ENCODE measurements around the gene TBCD.
"Not testable (repeated sequence)": the region's sequence is repeated elsewhere in the genome, so short reads cannot be mapped to it uniquely, and the experiment has no call there.

Gene TBCD

DNA sequence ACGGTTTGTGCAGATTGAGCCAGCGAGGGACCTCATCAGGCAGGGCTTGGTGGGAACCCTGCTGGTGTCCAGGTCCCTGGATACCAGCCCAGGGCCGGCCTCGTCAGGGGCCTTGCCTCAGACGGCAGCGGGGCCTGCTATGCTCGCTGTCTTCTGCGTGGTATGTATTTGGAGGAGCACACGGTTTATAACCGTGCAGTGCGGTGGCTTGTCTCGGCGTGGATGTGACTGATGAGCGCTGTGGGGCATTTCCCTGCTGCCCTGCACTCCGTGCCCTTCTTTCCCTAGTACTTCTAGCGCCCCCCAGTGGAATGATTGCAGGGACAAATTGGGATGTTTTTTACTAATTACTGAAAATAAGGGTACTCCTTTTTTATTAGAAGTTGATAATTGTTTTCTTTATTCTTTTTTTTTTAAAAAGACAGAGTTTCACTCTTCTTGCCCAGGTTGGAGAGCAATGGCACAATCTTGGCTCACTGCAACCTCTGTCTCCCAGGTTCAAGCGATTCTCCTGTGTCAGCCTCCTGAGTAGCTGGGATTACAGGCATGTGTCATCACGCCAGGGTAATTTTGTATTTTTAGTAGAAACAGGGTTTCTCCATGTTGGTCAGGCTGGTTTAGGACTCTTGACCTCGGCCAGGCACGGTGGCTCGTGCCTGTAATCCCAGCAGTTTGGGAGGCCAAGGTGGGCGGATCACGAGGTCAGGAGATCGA lies 15.3 kb downstream of the TBCD start:
- peak; percentile 49 for DNase-seq

DNA sequence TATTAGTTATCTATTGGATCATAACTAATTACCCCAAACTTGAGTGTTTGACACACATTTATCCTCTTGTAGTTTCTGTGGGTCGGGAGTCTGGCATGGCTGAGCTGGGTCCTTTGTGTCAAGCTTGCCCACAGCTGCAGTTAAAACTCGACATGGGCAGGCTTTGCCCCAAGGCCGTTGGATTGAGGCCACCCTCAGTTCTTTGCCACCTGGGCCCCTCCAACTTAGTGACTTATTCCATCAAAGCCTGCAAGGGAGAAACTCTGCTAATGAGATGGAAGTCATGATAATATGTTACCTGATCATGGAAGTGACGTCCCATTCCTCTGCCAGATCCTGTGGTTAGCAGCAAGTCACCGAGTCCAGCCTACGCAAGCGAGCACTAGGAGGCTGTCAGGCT lies 17.2 kb downstream of the TBCD start:
- DNase-seq = no peak

DNA sequence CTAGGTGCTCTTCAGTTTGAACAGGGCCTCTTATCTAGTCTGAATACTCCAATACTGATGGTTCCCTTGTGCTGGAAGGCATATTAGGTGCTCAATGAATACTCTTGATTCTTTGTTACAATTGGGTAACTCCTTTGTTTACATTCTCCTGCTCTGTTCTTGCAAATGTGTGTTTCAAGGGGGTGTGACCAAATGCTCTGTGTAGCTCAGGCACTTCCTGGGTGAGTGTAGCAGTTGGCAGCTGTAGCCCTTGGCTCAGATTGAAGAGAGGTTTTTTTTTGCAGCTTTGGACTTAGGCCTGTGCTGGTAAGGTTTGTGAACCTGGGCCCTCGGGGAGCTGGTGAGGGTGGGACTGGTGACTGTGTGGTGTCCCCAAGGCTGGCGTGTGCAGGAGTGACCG lies 20.2 kb downstream of the TBCD start:
- DNase-seq = no peak

DNA sequence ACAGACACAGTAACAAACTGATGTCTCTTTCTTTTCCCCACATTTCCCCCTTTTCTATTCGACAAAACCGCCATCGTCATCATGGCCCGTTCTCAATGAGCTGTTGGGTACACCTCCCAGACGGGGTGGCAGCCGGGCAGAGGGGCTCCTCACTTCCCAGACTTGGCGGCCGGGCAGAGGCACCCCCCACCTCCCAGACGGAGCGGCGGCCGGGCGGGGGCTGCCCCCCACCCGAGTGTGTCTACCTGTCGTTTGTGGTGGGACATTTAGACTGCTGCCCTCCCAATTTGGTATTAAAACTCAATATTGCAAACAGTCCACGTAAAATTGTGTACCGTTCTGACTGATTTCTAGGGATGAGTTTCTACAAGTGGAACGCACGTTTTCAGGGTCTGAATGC lies 22.6 kb downstream of the TBCD start:
- DNase-seq = not testable (repeated sequence)

DNA sequence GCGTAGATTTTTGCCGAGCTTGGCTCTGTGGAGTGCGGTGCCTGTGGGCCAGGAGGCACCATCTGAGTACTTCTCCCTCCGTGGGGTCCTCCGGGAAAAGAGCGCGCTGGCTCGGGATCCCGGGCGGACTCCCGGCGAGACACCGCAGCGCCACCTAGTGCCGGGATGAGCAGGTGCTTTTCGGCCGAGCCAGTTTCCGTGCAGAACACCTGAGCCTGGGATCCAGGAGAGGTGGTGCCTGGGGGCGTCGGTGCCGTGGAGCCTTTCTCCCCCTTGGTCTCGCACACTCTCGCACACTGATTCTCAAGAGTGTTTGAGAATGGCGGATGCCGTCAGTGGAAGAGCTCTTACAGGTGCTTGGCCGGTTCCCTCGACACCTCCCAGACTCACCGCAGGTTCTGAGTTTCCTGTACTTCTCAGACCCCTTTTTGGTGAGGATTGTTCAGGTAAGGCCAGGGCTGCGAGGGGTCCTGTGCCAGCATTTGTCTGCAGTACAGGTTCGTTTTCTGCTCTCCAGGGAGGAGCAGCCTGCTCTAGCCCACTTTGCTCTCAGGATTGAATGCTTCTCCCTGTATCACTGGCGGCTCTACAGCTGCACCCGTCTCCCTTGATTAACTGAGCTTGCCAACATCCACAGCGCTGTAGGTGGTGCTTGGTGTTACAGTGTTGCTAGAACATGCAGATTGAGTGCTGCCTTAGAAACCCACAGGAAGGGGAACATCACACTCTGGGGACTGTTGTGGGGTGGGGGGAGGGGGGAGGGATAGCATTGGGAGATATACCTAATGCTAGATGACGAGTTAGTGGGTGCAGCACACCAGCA lies 23.3 kb downstream of the TBCD start:
- peak; percentile 41 for DNase-seq

DNA sequence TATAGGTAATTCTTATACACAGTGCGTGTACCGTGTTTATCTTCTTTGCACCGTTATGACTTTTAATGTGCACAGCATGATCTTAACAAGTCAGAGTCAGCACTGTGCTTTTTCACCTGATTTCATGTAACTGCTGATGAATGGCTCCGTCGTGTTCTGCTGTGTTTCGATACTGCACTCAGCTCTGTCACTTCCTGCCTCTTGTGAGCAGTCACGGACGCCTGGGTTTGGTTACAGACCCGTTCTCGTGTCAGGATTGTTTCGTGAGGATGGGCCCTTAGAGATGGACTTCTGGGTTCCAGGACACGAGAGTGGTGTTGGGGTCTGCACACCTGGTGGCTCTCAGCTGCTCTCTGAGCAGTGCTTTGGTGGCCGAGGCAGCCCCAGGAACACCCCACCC lies 24.6 kb downstream of the TBCD start:
- no peak for DNase-seq

DNA sequence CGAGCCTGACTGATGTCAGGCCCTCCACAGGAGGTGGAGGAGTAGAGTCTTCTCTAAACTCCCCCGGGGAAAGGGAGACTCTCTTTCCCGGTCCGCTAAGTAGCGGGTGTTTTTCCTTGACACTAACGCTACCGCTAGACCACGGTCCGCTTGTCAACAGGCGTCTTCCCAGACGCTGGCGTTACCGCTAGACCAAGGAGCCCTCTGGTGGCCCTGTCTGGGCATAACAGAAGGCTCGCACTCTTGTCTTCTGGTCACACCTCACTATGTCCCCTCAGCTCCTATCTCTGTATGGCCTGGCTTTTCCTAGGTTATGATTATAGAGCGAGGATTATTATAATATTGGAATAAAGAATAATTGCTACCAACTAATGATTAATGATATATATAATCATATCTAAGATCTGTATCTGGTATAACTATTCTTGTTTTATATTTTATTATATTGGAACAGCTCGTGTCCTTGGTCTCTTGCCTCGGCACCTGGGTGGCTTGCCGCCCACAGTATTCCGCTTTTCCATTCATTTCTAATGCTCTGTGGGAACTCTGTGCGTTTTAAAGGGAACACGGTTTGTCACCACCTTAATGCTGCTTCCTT lies 26.0 kb downstream of the TBCD start:
- DNase-seq = peak; percentile 13

DNA sequence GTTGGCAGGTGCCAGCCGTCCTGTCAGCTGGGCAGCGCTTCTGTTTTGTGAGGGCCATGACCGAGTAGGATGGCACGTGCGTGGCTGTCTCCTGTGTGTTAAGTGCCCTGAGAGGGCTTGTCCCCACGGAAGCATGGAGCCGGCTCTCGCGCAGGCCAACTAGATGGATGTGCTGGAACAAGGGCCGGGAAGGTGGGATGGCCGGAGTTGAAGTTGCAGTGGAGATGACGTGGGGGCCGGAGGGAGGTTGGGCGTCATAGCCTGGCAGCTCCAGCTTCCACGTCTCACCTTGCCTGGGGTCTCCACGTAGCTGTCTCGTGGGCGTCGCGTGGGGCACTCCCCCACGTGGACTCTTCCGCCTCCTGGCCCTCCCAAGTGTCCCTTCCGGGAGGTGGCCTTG lies 27.7 kb downstream of the TBCD start:
- no peak for DNase-seq

DNA sequence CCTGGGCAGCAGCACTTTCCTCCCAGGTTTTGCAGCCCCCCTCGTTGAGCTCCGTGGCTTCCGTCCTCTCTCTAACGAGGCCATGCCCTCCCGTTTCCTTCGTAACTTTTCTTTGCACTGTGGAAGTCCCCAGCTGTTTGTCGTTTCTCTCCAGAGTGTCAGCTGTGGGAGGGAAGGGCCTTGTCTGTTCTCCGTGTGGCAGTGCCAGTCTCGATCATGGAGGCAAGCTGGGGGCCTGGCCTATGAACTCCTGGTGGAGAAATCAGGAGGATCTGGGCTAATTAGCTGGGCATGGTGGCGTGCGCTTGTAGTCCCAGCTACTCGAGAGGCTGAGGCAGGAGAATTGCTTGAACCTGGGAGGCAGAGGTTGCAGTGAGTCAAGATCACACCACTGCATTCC lies 28.3 kb downstream of the TBCD start:
- DNase-seq = no peak

DNA sequence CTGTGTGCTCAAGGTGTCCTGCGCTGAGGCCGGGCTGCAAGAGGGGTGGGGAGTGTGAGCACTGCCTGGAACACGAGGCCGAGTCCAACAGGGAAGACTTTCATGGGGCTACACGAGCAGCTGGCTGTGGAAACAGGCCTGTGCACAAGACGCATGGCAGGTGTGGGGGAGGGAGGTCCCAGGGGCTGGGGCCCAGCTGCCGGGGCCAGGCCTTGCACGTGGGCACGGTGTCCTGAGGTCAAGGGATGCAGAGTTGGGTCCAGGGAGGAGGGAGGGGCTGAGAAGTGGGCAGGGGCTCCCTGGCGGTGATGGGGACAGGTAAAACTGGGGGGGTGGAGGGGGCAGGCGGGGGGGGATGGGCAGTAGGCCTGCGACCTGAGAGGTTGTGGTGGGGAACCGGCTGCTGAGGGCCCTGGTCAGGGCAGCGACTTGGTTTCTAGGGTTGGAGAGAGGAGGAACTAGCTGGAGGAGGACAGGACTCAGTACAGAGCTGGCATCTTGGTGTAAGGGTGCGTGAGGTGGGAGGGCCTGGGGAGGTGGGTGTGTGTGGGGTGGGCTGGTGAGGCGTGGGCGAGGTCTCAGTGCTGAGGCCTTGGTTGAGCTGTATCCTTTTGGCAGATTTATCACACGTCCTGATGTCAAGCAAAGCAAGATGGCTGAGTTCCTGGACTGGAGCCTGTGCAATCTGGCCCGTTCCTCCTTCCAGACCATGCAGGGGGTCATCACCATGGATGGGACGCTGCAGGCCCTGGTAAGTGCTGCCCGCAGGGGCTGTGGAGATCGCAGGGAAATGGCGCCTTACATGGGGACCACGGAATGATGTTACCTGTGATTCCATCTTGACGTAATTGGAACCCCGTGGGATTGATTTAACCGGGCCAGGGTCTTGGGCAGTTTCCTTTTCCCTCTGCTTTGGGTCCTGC lies 29.4 kb downstream of the TBCD start:
- no peak for DNase-seq

DNA sequence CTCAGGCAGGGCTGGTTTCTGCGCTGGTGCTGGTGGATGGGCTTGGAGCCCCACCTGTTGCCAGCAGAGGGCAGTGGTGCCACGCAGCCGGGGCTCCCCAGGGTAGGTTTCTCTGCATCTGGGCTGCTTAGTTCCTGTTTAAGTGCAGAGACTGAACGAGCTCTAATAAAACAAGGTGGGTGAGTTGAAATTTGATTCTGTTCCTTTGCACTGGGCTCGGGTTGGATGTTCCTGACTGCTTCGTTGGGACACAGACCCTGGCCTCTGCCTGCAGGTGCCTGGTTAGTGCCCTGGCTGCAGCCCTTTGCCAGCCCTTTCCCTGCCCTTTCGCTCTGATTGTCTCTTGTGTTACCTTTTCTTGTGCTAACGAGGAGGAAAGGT lies 30.0 kb downstream of the TBCD start:
- peak; percentile 85 for DNase-seq

DNA sequence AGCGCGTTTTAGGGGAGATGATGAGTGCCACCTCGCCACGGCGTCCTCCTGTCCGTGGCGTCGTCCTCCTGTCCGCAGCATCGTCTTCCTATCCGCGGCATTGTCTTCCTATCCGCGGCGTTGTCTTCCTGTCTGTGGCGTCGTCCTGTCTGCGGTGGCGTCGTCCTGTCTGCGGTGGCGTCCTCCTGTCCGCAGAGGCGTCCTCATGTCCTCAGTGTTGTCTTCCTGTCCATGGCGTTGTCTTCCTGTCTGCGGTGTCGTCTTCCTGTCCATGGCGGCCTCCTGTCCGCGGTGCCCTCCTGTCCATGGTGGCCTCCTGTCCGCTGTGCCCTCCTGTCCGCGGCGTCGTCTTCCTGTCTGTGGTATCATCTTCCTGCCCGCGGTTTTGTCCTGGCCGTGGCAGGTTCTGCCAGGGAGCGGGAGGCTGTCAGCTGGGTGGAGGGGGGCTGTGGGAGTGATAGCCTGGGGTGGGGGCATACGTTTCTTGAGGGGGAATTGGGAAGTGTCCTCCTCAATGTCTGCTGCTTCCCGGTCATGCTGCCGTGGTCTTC lies 30.9 kb downstream of the TBCD start:
- DNase-seq = peak; percentile 9

DNA sequence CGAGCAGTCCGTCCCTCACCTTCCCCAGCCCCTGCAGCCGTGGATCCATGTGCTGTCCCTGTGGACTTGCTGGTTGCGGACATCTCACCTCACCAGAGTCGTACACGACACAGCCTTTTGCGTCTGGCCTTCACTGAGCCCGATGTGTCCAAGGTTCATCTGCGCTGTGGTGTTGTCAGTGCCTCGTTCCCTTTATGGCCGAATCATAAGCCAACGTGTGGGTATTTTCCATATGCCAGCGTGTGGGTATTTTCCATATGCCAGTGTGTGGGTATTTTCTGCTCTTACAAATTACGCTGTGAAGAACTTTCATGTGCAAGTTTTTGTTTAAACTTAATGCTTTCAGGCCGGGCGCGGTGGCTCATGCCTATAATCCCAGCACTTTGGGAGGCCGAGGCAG lies 31.6 kb downstream of the TBCD start:
- no peak for DNase-seq

DNA sequence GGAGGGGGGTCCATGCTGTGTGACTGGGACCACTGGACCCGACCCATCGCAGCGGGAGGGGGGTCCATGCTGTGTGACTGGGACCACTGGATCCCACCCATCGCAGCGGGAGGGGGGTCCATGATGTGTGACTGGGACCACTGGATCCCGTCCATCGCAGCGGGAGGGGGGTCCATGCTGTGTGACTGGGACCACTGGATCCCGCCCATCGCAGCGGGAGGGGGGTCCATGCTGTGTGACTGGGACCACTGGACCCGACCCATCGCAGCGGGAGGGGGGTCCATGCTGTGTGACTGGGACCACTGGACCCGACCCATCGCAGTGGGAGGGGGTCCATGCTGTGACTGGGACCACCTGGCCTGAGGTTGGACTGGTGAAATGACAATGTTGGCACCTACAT lies 33.7 kb downstream of the TBCD start:
- not testable (repeated sequence) for DNase-seq

DNA sequence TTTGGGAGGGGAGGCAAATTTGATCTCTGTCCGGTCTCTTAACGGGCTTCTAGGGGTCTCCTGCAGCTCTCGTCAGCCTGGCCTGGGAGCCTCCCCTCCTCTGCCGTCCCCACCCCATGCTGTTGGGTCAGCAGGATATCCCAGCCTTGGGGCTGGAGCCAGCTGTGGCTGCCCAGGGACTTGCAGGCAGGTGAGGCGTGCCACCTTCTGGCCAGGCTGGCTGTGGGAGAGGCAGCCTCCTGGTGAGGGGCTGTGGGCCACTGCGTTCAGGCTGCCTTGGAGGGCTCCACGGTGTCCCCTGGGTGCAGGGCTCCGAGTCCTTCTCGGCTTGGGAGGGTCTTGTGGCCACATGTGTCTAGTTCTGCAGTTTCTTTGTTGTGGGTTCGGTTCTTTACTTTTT lies 34.6 kb downstream of the TBCD start:
- no peak for DNase-seq

DNA sequence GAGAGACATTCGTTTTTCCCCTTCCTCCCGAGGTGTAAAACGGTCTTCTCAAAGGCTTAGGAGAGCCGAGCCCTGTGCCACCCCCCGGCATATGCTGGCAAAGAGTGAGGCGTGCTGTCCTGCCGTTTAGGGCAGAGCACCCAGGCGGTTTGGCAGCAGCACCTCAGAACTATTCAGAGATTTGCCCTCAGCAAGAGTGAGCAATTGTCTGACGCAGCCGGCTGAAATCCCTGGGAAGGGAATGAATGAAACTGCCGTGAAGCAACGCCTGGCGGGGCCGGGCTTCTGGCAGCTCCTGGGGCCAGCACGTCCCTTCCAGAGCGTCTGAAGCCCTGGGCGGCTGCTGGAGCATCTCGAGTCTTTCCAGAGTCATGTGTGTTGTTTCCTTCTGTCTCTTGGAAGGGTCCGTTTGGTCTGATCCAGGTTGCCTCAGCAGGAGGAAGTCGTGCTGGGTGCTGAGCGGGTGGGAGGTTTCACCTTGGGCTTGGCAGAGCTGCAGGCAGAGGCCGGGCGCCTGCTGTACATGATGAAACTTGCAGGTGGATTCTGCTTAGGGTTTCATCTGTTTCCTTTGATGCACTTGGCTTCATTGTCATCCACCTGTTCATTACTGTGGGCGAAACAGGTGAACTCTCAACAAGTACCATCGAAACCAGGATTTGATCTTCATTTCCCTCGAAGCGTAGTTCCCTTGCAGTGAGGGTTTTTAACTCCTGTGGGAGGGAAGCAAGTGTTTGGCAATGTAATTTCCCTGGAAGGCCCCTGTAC lies 35.4 kb downstream of the TBCD start:
- no peak for DNase-seq

DNA sequence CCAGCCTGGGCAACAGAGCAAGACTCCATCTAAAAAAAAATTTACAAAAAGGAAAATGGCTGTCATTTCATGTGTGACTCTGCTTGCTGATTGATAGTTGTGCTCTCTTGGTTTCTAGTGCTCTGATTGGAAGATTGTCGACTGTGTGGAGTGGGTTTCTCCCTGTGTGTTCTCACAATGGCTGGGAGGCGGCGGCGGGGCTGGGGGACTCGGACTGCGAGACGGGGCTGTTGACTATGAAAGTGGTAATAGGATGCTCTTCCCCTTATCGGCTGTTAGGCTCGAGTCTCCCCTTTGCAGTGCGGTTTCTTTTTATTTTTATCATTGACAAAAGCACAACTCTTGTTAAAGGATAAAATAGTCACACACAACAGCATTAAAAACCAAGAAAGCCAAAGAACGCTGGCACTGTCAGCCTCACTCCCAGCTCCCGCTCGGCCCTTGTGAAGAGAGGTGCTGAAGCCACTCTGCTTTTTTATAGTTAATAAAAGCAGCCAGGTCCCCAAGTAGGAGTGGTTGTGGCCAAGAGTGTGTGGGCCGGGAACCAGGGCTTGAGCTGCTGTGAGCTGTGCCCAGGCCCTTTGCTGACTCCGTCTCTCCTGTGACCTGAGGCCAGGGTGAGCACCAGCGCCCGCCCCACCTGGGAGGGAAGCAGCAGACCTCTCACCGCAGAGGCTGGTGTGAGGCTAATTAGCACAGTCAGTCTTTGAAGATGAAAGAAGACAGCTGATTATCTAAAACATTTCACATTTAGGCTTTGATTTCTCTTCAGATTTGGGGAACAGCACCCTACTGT lies 36.5 kb downstream of the TBCD start:
- DNase-seq = no peak

DNA sequence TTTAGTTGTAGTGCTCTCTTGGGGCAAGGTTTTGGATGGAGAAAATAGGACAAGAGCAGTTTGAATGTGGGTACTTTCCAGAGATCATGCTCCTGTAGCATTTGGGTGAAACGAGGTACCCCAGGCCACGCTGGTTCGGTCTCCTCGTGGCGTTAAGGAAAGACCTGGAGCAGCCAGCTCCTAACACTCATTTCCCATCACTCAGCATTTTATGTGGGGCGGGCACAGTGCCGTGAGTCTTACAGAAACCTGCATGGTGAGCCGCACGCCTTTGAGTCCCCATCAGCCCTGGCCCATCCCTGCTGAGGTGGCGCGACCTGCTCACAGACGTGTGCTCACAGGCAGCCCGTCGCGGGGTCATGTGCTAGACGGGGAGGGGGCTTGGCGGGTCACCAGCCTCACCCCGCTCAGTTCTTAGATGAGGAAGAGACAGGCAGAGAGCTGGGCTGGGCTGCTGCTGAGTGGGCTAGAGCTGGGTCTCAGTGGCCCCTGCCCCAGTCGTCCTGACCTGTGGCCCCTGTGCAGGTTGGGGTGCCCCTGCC lies 37.3 kb downstream of the TBCD start:
- no peak for DNase-seq

DNA sequence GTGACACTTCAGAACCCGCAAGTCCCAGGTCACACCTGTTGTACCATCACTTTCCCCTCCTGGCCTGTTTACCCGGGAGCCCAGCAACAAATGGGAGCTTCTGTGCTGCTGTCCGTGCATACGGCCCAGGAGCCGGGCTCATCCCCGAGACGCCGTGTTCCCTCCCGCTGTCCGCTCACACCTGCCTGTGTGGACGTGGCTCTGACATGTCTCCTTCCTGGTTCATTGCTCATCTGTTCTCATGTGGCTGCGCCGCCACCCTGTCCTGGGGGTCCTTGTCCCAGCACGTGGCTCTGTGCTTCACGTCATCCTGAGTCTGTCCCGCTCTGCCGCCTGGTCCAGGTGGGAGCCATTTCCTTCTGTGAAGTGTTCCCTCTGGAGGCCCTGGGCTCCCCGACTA lies 37.9 kb downstream of the TBCD start:
- DNase-seq = no peak

DNA sequence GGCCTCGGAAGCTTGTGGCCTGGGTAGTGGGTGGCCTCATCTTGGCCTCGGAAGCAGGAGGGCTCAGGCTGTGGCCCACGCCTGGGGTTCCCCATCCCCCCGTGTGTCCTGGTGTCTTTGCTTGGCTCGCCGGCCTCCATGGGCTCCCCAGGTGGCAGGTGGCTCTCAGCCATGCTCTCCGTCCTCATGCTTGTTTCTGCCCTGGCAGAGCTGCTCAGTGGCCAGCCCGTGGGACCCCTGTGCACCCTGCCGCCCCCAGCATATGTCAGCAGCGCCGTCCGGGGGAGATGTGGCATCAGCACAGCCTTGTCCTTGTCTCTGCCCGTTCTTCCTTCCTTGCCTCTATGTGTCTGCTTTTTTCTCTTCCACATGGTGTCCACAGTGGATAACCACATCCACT lies 38.5 kb downstream of the TBCD start:
- DNase-seq = no peak

DNA sequence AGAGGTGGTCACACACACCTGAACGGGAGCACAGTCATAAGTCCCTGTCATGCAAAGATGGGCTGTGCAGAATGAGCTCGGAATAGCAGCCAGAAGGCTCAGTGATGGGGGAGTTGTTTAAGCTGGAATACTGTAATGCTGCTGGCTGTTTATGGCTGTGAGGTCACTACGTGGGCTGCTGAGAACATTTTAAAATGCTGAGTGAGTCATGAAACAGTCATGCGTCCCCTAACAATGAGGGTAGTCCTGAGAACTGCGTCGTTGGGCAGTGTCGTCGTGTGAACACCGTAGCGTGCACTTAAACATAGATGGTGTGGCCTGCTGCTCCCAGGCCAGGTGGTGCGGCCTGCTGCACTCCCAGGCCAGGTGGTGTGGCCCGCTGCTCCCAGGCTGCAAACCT lies 39.7 kb downstream of the TBCD start:
- DNase-seq = no peak
